Erythroblast (primary cell): ENCODE measurements around the gene NHS.

ENCODE experiments used
- GATA1 ChIP-seq: IDR thresholded peaks from 2 replicates; pipeline ENCODE4 v1.6.1; 2011; ENCODE audit warnings: low read depth, mild to moderate bottlenecking, control low read depth, low read length, moderate library complexity
- POLR2A ChIP-seq: IDR thresholded peaks from 2 replicates; pipeline ENCODE4 v1.6.1; 2011; ENCODE audit warnings: mild to moderate bottlenecking, low read length

- TF ChIP-seq POLR2A (no peak), GATA1 (no peak)
Measured at GRCh38 chrX:17737710-17737985, 362.6 kb downstream of the NHS start.
